HG03039 (cell line): ENCODE measurements around the gene PXDN.
A peak's percentile ranks its signal among the peaks of the same experiment; 100 is the strongest.

Experiments
- ATAC-seq: cut with Tn5 transposase; IDR thresholded peaks from one replicate; pipeline ENCODE4 v1.9.1; 2021; ENCODE audit warnings: mild to moderate bottlenecking, moderate library complexity; ENCODE audit not compliant: unreplicated experiment

Gene PXDN

GRCh38 chr2:1756456-1756855, 12.1 kb upstream of the PXDN start:
- no peak for ATAC-seq

GRCh38 chr2:1755436-1756191, 11.3 kb upstream of the PXDN start:
- no peak for ATAC-seq

- no peak for ATAC-seq
These were observed 10.3 kb upstream of the PXDN start for GRCh38 chr2:1754461-1755170.

- no peak for ATAC-seq
These were observed 9.7 kb upstream of the PXDN start for GRCh38 chr2:1754046-1754445.

- no peak for ATAC-seq
These were observed 8.4 kb upstream of the PXDN start for GRCh38 chr2:1752751-1753150.

GRCh38 chr2:1751767-1752725, 7.7 kb upstream of the PXDN start:
- no peak for ATAC-seq

- peak; percentile 67 for ATAC-seq
These were observed 6.8 kb upstream of the PXDN start for GRCh38 chr2:1750933-1751766.

GRCh38 chr2:1750270-1750932, 6.1 kb upstream of the PXDN start:
- ATAC-seq = no peak

GRCh38 chr2:1749489-1750119, 5.3 kb upstream of the PXDN start:
- ATAC-seq = no peak

- ATAC-seq = no peak
These were observed 4.6 kb upstream of the PXDN start for GRCh38 chr2:1748741-1749488.

- no peak for ATAC-seq
These were observed 3.9 kb upstream of the PXDN start for GRCh38 chr2:1748176-1748740.

GRCh38 chr2:1747065-1747941, 3.0 kb upstream of the PXDN start:
- ATAC-seq = no peak

GRCh38 chr2:1746174-1747064, 2.1 kb upstream of the PXDN start:
- ATAC-seq = no peak

- ATAC-seq = no peak
These were observed 1.1 kb upstream of the PXDN start for GRCh38 chr2:1745171-1746023.

GRCh38 chr2:1744151-1744445, 217 bp downstream of the PXDN start:
- no peak for ATAC-seq
